SK-N-SH (cell line): ENCODE results near the gene NMNAT2. TPM values are rescaled to one million over a fixed set of nuclear protein-coding genes. Genes with fewer than 3 reads are reported as not detected.

Experiments used
- CTCF ChIA-PET: fragments of 300-600, 350-600 bp; formaldehyde crosslinking; extraction: SDS; loops from one replicate; lab custom pipeline; 2021; lab: Yijun Ruan, JAX
- POLR2A ChIA-PET: fragments of 350-600 bp; sonication (Branson Sonifier 250); formaldehyde crosslinking; extraction: SDS; loops from one replicate; lab custom pipeline; 2020; ENCODE audit warnings: antibody characterized with exemption, inconsistent platforms; lab: Yijun Ruan, JAX
- DNase-seq: peaks from one replicate; pipeline ENCODE4 v3.0.0; 2012
- H2AFZ ChIP-seq: fragments of 200-600 bp; sonication (generic); 2 replicates; pipeline ENCODE4 v1.8.1; 2016; ENCODE audit warnings: antibody characterized with exemption, mild to moderate bottlenecking, low read depth
- H3F3A ChIP-seq: fragments of 200-600 bp; sonication (generic); replicated peaks from 2 replicates; pipeline ENCODE3; 2016; ENCODE audit warnings: antibody characterized with exemption, mild to moderate bottlenecking; ENCODE audit not compliant: insufficient read depth
- H3K27ac ChIP-seq, 2 experiments: fragments of 200-500 bp in 1 of 2; fragments of 200-600 bp in 1 of 2; sonication (Bioruptor generic) in 1 of 2; sonication (generic), shearing (Covaris generic) in 1 of 2; 2 replicates each; pipeline versions ENCODE4 v1.5.1 to v1.6.1; 2014 to 2016; ENCODE audit warnings: low read depth in 2 of 2, inconsistent platforms in 1 of 2, low read length in 1 of 2, mild to moderate bottlenecking in 1 of 2, mixed read lengths in 1 of 2
- H3K27me3 ChIP-seq: fragments of 200-600 bp; sonication (generic), shearing (Covaris generic); 2 replicates; pipeline ENCODE4 v1.6.1; 2016; ENCODE audit warnings: mixed run types; ENCODE audit not compliant: insufficient read depth
- H3K36me3 ChIP-seq, 2 experiments: fragments of 200-500 bp in 1 of 2; fragments of 200-600 bp in 1 of 2; sonication (Bioruptor generic) in 1 of 2; sonication (generic) in 1 of 2; replicated peaks in 1 of 2; 2 replicates each; pipeline versions ENCODE3 to v1.5.1; 2014 to 2016; ENCODE audit warnings: low read length in 1 of 2, mild to moderate bottlenecking in 1 of 2; ENCODE audit not compliant: insufficient read depth in 2 of 2, control insufficient read depth in 1 of 2
- H3K4me1 ChIP-seq, 2 experiments: fragments of 200-500 bp in 1 of 2; fragments of 200-600 bp in 1 of 2; sonication (Bioruptor generic) in 1 of 2; sonication (generic), shearing (Covaris generic) in 1 of 2; 2 replicates each; pipeline versions ENCODE4 v1.5.1 to v1.6.1; 2014 to 2016; ENCODE audit warnings: low read depth in 1 of 2, low read length in 1 of 2, mixed run types in 1 of 2; ENCODE audit not compliant: insufficient read depth in 2 of 2, control insufficient read depth in 1 of 2
- H3K4me2 ChIP-seq: fragments of 200-600 bp; sonication (generic), shearing (Covaris generic); 2 replicates; pipeline ENCODE4 v1.6.1; 2017; ENCODE audit warnings: mixed run types
- H3K4me3 ChIP-seq, 2 experiments: fragments of 200-500 bp in 1 of 2; fragments of 200-600 bp in 1 of 2; sonication (Bioruptor generic) in 1 of 2; sonication (generic), shearing (Covaris generic) in 1 of 2; 2 replicates each; pipeline versions ENCODE4 v1.5.1 to v1.8.1; 2014 to 2016; ENCODE audit warnings: low read depth in 2 of 2, inconsistent platforms in 1 of 2, low read length in 1 of 2, mild to moderate bottlenecking in 1 of 2, mixed read lengths in 1 of 2, moderate library complexity in 1 of 2
- H3K79me2 ChIP-seq: fragments of 200-600 bp; sonication (generic); 2 replicates; pipeline ENCODE4 v1.8.1; 2017; ENCODE audit warnings: mild to moderate bottlenecking; ENCODE audit not compliant: insufficient read depth
- H3K9ac ChIP-seq: fragments of 200-600 bp; sonication (generic); 2 replicates; pipeline ENCODE4 v1.6.1; 2017; ENCODE audit warnings: mixed run types
- H3K9me2 ChIP-seq: fragments of 200-600 bp; sonication (generic); 2 replicates; pipeline ENCODE4 v1.6.1; 2017; ENCODE audit warnings: mixed run types
- H3K9me3 ChIP-seq: fragments of 200-600 bp; sonication (generic); 2 replicates; pipeline ENCODE4 v1.6.1; 2017; ENCODE audit warnings: mixed run types, mild to moderate bottlenecking, moderate library complexity
- H4K20me1 ChIP-seq: fragments of 200-600 bp; sonication (generic); 2 replicates; pipeline ENCODE4 v1.6.1; 2017; ENCODE audit warnings: mild to moderate bottlenecking, mixed run types; ENCODE audit not compliant: insufficient read depth
- CHD2 ChIP-seq: fragments of 150-350 bp; IDR thresholded peaks from 2 replicates; pipeline ENCODE4 v1.6.1; 2018; ENCODE audit warnings: low read length; ENCODE audit not compliant: partially characterized antibody
- CTCF ChIP-seq: fragments of 200-600 bp; sonication (generic); IDR thresholded peaks from 2 replicates; pipeline ENCODE4 v1.6.1; 2017; ENCODE audit warnings: antibody characterized with exemption, mild to moderate bottlenecking, moderate library complexity
- EP300 ChIP-seq, 2 experiments: IDR thresholded peaks; 2 replicates each; pipeline versions ENCODE4 v1.4.0 to v1.6.1; 2012; ENCODE audit warnings: borderline replicate concordance in 1 of 2, low read depth in 1 of 2, low read length in 1 of 2
- EZH2phosphoT487 ChIP-seq: fragments of 200-600 bp; sonication (generic); IDR thresholded peaks from 2 replicates; pipeline ENCODE4 v1.6.1; 2017; ENCODE audit warnings: low read depth, mixed run types, mild to moderate bottlenecking, antibody characterized with exemption, moderate library complexity, borderline replicate concordance
- FOSL2 ChIP-seq: IDR thresholded peaks from 2 replicates; pipeline ENCODE4 v1.4.0; 2012; ENCODE audit warnings: low read depth, mild to moderate bottlenecking, moderate library complexity, borderline replicate concordance
- FOXM1 ChIP-seq: IDR thresholded peaks from 2 replicates; pipeline ENCODE4 v1.4.0; 2012; ENCODE audit warnings: low read depth, mild to moderate bottlenecking
- GABPA ChIP-seq: IDR thresholded peaks from 2 replicates; pipeline ENCODE4 v1.4.0; 2012; ENCODE audit warnings: low read depth, mild to moderate bottlenecking
- GATA2 ChIP-seq: sonication (generic); formaldehyde crosslinking; IDR thresholded peaks from 2 replicates; pipeline ENCODE4 v1.5.0; 2020; ENCODE audit warnings: mild to moderate bottlenecking, missing genetic modification reagents
- IRF3 ChIP-seq: fragments of 150-350 bp; IDR thresholded peaks from 2 replicates; pipeline ENCODE4 v1.6.1; 2016; ENCODE audit warnings: mild to moderate bottlenecking, low read depth, low read length
- MEF2A ChIP-seq: IDR thresholded peaks from 2 replicates; pipeline ENCODE4 v1.4.0; 2012; ENCODE audit warnings: low read depth, borderline replicate concordance
- NFIC ChIP-seq: IDR thresholded peaks from 2 replicates; pipeline ENCODE4 v1.4.0; 2012; ENCODE audit warnings: borderline replicate concordance
- POLR2AphosphoS5 ChIP-seq: IDR thresholded peaks from 2 replicates; pipeline ENCODE4 v1.6.1; 2012; ENCODE audit warnings: low read depth, low read length
- REST ChIP-seq: IDR thresholded peaks from 2 replicates; pipeline ENCODE4 v1.6.1; 2012; ENCODE audit warnings: mild to moderate bottlenecking, low read depth, low read length, moderate library complexity
- RFX5 ChIP-seq: IDR thresholded peaks from 2 replicates; pipeline ENCODE4 v1.6.1; 2012; ENCODE audit warnings: mild to moderate bottlenecking, improper control_type of control experiment, low read length
- RXRA ChIP-seq: IDR thresholded peaks from 2 replicates; pipeline ENCODE4 v1.4.0; 2012; ENCODE audit warnings: low read depth, mild to moderate bottlenecking, borderline replicate concordance
- SMC3 ChIP-seq: IDR thresholded peaks from 2 replicates; pipeline ENCODE4 v1.6.1; 2012; ENCODE audit warnings: low read depth, low read length, improper control_type of control experiment
- TCF12 ChIP-seq: IDR thresholded peaks from 2 replicates; pipeline ENCODE4 v1.4.0; 2012
- YY1 ChIP-seq: IDR thresholded peaks from 2 replicates; pipeline ENCODE4 v1.4.0; 2012; ENCODE audit warnings: low read depth, mild to moderate bottlenecking
- ZBTB33 ChIP-seq: IDR thresholded peaks from 2 replicates; pipeline ENCODE4 v1.4.0; 2012; ENCODE audit warnings: low read depth, borderline replicate concordance
- WGBS: methylation state at CpG from one replicate; pipeline ENCODE4 v1.1.6; 2017; ENCODE audit warnings: low lambda C conversion rate; 5-methylcytosine and 5-hydroxymethylcytosine counted together
- polyA plus RNA-seq, 3 experiments: library from polyadenylated mRNA; depleted of rRNA; stranded (reverse); fragments of >200 nt; gene quantifications; 2 replicates each; pipeline ENCODE4 v1.2.3, GENCODE V29; 2012

The NMNAT2 gene
- polyA plus RNA-seq, 1 of the 3 experiments (the other 2 are of a cell fraction): 0.07 TPM

GRCh38 chr1:183438060-183438459 is 19.9 kb upstream of the NMNAT2 start:
- Histone ChIP-seq H3K4me2 (no peak overlapping the region), H3K9me2 (no peaks in the 10 kb centered on the region), H2AFZ (no peak overlapping the region), H3K9me3 (no peaks in the 10 kb centered on the region), H3K79me2 (no peaks in the 10 kb centered on the region), H4K20me1 (no peaks in the 10 kb centered on the region), H3K4me1 (no peaks in the 10 kb centered on the region), H3K4me3 (no peak overlapping the region)
- no peak for DNase-seq
- POLR2A ChIA-PET: no interaction called here
- TF ChIP-seq SMC3: no peak
- no peak for TF ChIP-seq NFIC
- no peak for TF ChIP-seq EZH2phosphoT487
- no peak for TF ChIP-seq GATA2
- no peak for TF ChIP-seq RFX5
- no peak for TF ChIP-seq POLR2AphosphoS5
- TF ChIP-seq EP300 (IDR thresholded peaks at IDR 0.05; ENCODE audit: borderline replicate concordance in 1 of 2, low read depth in 1 of 2, low read length in 1 of 2): no peak
- no peak for TF ChIP-seq FOXM1
- TF ChIP-seq CHD2: no peak
- TF ChIP-seq, all 33 proteins: peak for 0
- CTCF ChIA-PET: interaction anchor here (1.0 kb wide), 1 partner anchor 20 kb away, joined by 3 read pairs; no protein-coding TSS in a partner anchor
- no peak overlapping the region for H3K27ac ChIP-seq
- WGBS: 30% methylated on average over 2 of the region's 2 CpGs
- no peak overlapping the region for H3K9ac ChIP-seq
- H3K36me3 ChIP-seq: no peaks in the 10 kb centered on the region
- H3K27me3 ChIP-seq: peaks cover 6% of the 10 kb centered on the region; the same call in 1 of the 2 replicates
- H3F3A ChIP-seq: no peaks in the 10 kb centered on the region

GRCh38 chr1:183435497-183435896 is 17.3 kb upstream of the NMNAT2 start:
- no peaks in the 10 kb centered on the region for H4K20me1 ChIP-seq
- POLR2A ChIA-PET: no interaction called here
- H3K79me2 ChIP-seq: no peaks in the 10 kb centered on the region
- H3K9ac ChIP-seq: no peak overlapping the region
- no peaks in the 10 kb centered on the region for H3F3A ChIP-seq
- no peaks in the 10 kb centered on the region for H3K9me3 ChIP-seq
- no peaks in the 10 kb centered on the region for H3K4me1 ChIP-seq
- no peaks in the 10 kb centered on the region for H3K9me2 ChIP-seq
- no peak for DNase-seq
- CTCF ChIA-PET: no interaction called here
- H3K4me2 ChIP-seq: no peak overlapping the region
- no peak overlapping the region for H3K4me3 ChIP-seq
- no peak overlapping the region for H3K27ac ChIP-seq
- H2AFZ ChIP-seq: no peak overlapping the region
- peaks cover 6% of the 10 kb centered on the region; the same call in 1 of the 2 replicates for H3K27me3 ChIP-seq
- WGBS: 81% methylated on average over 2 of the region's 2 CpGs
- TF ChIP-seq TCF12: no peak
- TF ChIP-seq ZBTB33: no peak
- TF ChIP-seq GABPA: no peak
- TF ChIP-seq FOSL2: no peak
- no peak for TF ChIP-seq REST
- TF ChIP-seq GATA2: no peak
- no peak for TF ChIP-seq RFX5
- TF ChIP-seq RXRA: no peak
- TF ChIP-seq YY1: no peak
- TF ChIP-seq CTCF: no peak
- TF ChIP-seq MEF2A: no peak
- no peak for TF ChIP-seq FOXM1
- no peak for TF ChIP-seq IRF3
- H3K36me3 ChIP-seq: no peaks in the 10 kb centered on the region
